Measurements from ENCODE around the gene KRT4.

DNA sequence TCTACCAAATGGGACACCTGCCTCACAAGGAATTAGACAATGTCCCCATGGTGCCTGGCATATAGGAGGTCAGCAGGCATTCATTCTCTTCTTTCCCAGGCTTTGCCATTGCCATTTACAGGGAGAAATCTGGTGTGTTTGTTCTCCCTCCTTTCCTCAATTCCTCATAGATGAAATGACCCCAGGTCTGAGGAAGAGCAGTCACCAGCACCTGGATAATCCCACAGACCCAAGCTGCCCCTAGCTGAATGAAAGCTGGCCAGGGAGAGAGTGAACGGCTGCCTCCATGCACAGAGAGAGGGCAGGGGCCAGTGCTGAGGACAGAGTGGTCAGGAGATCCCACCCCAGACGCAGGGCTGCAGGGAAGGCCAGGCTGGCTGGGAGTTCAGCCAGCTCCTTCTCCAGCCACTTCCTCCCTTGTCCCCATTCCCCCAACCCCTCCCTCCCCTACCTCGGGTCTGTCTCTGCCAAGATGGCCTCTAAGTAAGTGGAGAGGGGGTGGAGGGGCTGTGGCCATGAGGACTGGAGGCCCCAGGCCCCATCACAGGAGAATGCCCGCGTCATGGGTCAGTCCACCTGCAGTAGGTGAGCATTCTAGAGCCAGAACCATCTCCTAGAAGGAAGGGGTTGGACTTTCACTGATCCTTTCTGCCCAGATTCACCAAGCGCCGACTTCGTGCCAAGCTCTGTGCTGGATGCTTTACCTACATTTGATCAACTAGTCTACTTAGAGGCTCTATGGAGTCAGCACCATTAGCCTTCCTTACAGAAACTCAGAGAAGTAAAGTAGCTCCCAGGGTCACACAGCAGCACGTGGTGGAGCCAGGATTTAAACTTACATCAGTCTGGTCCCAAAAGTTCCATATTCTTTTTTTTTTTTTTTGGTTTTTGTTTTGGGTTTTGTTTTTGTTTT is 2.0 kb upstream of the KRT4 start:
- TF ChIP-seq, protein P1, sequence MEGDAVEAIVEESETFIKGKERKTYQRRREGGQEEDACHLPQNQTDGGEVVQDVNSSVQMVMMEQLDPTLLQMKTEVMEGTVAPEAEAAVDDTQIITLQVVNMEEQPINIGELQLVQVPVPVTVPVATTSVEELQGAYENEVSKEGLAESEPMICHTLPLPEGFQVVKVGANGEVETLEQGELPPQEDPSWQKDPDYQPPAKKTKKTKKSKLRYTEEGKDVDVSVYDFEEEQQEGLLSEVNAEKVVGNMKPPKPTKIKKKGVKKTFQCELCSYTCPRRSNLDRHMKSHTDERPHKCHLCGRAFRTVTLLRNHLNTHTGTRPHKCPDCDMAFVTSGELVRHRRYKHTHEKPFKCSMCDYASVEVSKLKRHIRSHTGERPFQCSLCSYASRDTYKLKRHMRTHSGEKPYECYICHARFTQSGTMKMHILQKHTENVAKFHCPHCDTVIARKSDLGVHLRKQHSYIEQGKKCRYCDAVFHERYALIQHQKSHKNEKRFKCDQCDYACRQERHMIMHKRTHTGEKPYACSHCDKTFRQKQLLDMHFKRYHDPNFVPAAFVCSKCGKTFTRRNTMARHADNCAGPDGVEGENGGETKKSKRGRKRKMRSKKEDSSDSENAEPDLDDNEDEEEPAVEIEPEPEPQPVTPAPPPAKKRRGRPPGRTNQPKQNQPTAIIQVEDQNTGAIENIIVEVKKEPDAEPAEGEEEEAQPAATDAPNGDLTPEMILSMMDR (IDR thresholded peaks at IDR 0.05): no peak
- TF ChIP-seq POLR2A (IDR thresholded peaks at IDR 0.05): no peak
